HFFc6 (cell line): ENCODE results near the gene HSD17B11. TPM values are rescaled to one million over a fixed set of nuclear protein-coding genes. Genes with fewer than 3 reads are reported as not detected.

Source experiments
- DNase-seq: peaks from one replicate; pipeline ENCODE4 v3.0.0-alpha.2; 2018
- H3K27ac Mint-ChIP-seq: 2 replicates; pipeline ENCODE4 v1.8.0; 2020; ENCODE audit warnings: mild to moderate bottlenecking, mixed read lengths
- H3K27me3 Mint-ChIP-seq: 2 replicates; pipeline ENCODE4 v1.8.0; 2021; ENCODE audit warnings: mild to moderate bottlenecking, moderate library complexity, mixed read lengths; ENCODE audit not compliant: insufficient read depth
- H3K36me3 Mint-ChIP-seq: 2 replicates; pipeline ENCODE4 v1.8.0; 2021; ENCODE audit warnings: low read depth, mixed read lengths
- H3K4me1 Mint-ChIP-seq: 2 replicates; pipeline ENCODE4 v1.8.0; 2020; ENCODE audit warnings: low read depth, mixed read lengths
- H3K4me3 Mint-ChIP-seq: 2 replicates; pipeline ENCODE4 v1.8.0; 2020; ENCODE audit warnings: mild to moderate bottlenecking, moderate library complexity, mixed read lengths
- H3K9me3 Mint-ChIP-seq: 2 replicates; pipeline ENCODE4 v1.8.0; 2020; ENCODE audit warnings: mild to moderate bottlenecking, mixed read lengths
- CTCF ChIP-seq: fragments of 200-600 bp; sonication (generic); IDR thresholded peaks from 2 replicates; pipeline ENCODE4 v1.5.0; 2021; ENCODE audit warnings: antibody characterized with exemption, mild to moderate bottlenecking
- total RNA-seq, 6 experiments: library from RNA; stranded (reverse); fragmentation: NEBNext Ultra II Directional; extraction: Animal tissue kit (Norgen Biotek cat#: 25700); gene quantifications; 2 replicates in 1 of 6; 3 replicates in 5 of 6; pipeline ENCODE4 v1.2.3, GENCODE V29; 2021

The HSD17B11 gene
- total RNA-seq, 6 experiments from 2014 or later = 14.6 to 18.7 (median 16.3) TPM

DNA sequence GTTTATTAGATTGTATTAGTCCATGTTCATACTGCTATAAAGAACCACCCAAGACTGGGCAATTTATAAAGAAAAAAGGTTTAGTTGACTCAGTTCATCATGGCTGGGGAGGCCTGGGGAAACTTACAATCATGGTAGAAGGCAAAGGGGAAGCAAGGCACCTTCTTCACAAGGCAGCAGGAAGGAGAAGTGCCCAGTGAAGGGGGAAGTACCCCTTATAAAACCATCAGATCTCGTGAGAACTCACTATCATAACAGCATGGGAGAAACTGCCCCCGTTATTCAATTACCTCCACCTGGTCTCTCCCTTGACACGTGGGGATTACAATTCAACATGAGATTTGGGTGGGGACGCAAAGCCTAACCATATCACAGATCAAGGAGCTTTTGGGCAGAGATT lies 60.2 kb downstream of the HSD17B11 start:
- DNase-seq = no peak
- H3K27ac Mint-ChIP-seq = no peak overlapping the region
- H3K27me3 Mint-ChIP-seq = peaks cover 6% of the 10 kb centered on the region
- no peaks in the 10 kb centered on the region for H3K4me1 Mint-ChIP-seq
- peaks cover 25% of the 10 kb centered on the region for H3K36me3 Mint-ChIP-seq
- H3K4me3 Mint-ChIP-seq = no peak overlapping the region
- peaks cover 24% of the 10 kb centered on the region for H3K9me3 Mint-ChIP-seq
- TF ChIP-seq CTCF = no peak

DNA sequence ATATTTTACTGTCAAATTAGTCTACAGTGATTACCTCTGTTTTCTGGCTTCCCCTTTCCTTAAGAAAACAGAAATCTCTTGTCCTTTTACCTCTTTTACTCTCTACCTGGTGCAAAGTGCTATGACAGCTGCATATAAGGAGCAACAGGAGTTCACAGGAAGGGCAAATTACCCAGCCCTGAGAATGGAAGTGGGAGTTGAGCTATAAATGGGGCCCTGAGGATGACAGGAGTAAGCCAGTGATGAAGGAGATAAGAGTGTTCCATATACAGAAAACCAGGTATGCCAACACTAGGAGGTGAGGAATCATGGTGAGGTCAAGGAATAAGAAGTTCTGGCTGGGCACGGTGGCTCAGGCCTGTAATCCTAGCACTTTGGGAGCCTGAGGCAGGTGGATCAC lies 63.9 kb downstream of the HSD17B11 start:
- H3K4me3 Mint-ChIP-seq = no peak overlapping the region
- H3K27ac Mint-ChIP-seq = no peak overlapping the region
- peaks cover under 1% of the 10 kb centered on the region; the same call in 1 of the 2 replicates for H3K36me3 Mint-ChIP-seq
- peaks cover 5% of the 10 kb centered on the region for H3K27me3 Mint-ChIP-seq
- no peak for TF ChIP-seq CTCF
- no peaks in the 10 kb centered on the region for H3K4me1 Mint-ChIP-seq
- peaks cover under 1% of the 10 kb centered on the region; the same call in 1 of the 2 replicates for H3K9me3 Mint-ChIP-seq
- no peak for DNase-seq

DNA sequence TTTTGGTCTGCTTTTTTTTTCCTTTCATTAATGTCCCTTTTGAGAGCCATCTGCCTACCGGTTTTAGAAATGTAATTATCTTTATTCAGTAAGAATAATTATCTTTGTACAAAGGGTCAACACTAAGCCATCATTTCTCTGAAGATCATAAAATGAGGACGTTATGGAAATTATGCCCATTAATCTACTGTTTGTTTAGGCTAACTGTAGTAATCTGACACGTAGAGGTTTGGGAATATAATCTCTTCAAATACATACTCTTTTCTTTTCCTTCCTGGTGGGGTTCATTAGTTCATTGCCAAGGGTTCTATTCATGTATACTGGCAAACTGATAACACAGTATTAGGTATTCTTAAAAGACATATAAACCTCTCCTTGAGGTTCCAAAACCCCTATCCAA lies 64.5 kb downstream of the HSD17B11 start:
- Mint-ChIP-seq H3K27ac (no peak overlapping the region), H3K4me1 (no peaks in the 10 kb centered on the region), H3K9me3 (no peaks in the 10 kb centered on the region), H3K27me3 (peaks cover 5% of the 10 kb centered on the region), H3K36me3 (no peaks in the 10 kb centered on the region), H3K4me3 (no peak overlapping the region)
- no peak for TF ChIP-seq CTCF
- DNase-seq = no peak

GRCh38 chr4:87322754-87323153 lies 68.2 kb downstream of the HSD17B11 start, which contains the start of gene HSD17B13:
Gene HSD17B13, minus strand, starts transcription at chr4:87322882. Its CDS starts 41 bp downstream, at chr4:87322841.
- Mint-ChIP-seq H3K4me3 (no peak within 1 kb of the TSS), H3K27me3 (peaks cover 5% of the 10 kb centered on the region), H3K36me3 (no peaks in the 10 kb centered on the region), H3K4me1 (no peaks in the 10 kb centered on the region), H3K9me3 (no peaks in the 10 kb centered on the region), H3K27ac (no peak within 1 kb of the TSS)
- DNase-seq = no peak
- no peak for TF ChIP-seq CTCF

DNA sequence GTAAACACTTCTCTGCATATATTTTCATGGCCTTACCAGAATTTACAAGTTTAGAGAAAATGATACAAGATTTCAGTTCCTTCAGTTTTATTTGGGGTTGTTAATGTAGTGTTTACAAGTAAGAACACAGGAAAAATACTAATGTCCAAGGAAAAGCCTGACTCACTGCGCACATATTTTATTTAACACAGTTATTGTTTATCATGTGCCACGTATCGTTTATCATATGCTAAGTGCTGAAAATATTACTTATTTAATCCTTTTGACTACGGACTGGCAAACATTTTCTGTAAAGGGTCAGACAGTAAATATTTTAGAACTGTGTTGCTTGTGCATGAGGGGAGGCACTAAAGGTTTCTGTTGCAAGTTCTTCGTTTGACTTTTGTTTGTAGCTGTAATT lies 69.1 kb downstream of the HSD17B11 start:
- no peaks in the 10 kb centered on the region for H3K9me3 Mint-ChIP-seq
- H3K36me3 Mint-ChIP-seq = no peaks in the 10 kb centered on the region
- no peak overlapping the region for H3K27ac Mint-ChIP-seq
- peaks cover 3% of the 10 kb centered on the region; the same call in 1 of the 2 replicates for H3K4me1 Mint-ChIP-seq
- DNase-seq = no peak
- no peak for TF ChIP-seq CTCF
- peaks cover 4% of the 10 kb centered on the region; the same call in 1 of the 2 replicates for H3K27me3 Mint-ChIP-seq
- H3K4me3 Mint-ChIP-seq = no peak overlapping the region

GRCh38 chr4:87317527-87317926 lies 73.5 kb downstream of the HSD17B11 start:
- no peak for DNase-seq
- no peaks in the 10 kb centered on the region for H3K9me3 Mint-ChIP-seq
- peaks cover 6% of the 10 kb centered on the region; the same call in 1 of the 2 replicates for H3K4me1 Mint-ChIP-seq
- no peak overlapping the region for H3K27ac Mint-ChIP-seq
- H3K36me3 Mint-ChIP-seq = no peaks in the 10 kb centered on the region
- no peak for TF ChIP-seq CTCF
- H3K4me3 Mint-ChIP-seq = no peak overlapping the region
- H3K27me3 Mint-ChIP-seq = peaks cover 2% of the 10 kb centered on the region; the same call in 1 of the 2 replicates
